ENCODE measurements around the gene POLR3A.
"Not testable (repeated sequence)": the region's sequence is repeated elsewhere in the genome, so short reads cannot be mapped to it uniquely, and the experiment has no call there.

POLR3A gene

GRCh38 chr10:78015546-78015945 lies 13.8 kb downstream of the POLR3A start:
- DNase-seq, result no peak

GRCh38 chr10:78013564-78013963 lies 15.8 kb downstream of the POLR3A start:
- no peak for DNase-seq

DNA sequence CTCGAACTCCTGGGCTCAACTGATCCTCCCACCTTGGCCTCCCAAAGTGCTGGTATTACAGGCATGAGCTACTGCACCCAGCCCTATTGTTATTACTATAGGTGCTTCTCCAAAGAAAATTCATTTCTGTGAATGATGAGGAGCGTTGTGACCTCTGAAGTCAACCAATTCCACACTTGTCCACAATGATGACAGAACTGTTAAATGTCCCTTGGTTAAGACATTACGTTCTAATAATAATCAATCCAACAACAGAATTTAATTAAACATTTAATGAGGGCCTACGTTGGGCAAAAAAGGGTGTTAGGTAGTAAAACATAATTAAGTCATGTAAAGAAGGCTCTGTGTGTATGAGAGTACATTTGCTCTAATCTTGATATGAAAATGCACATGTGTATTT lies 18.2 kb downstream of the POLR3A start:
- no peak for DNase-seq

- no peak for DNase-seq
These were observed 19.0 kb downstream of the POLR3A start for GRCh38 chr10:78010278-78010677.

DNA sequence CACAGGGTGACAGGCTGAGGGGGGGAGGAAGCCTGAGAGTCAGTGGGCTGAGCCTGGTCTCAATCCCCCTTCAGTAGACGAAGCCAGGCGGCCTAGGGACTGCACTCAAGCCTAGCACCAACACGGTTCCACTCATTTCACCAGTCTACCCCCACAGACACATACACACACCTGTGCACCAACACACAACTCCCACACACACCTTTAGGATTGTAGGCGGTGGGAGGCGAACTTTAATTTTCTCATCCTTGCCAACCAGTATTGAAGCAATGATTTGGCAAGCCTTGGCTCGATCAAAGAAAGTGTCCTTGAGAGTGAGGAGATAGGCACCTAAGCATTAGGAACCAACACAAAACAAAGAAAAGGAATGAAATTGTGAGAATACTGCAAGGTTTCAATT lies 19.7 kb downstream of the POLR3A start:
- no peak for DNase-seq

GRCh38 chr10:78007172-78007571 lies 22.1 kb downstream of the POLR3A start:
- no peak for DNase-seq

GRCh38 chr10:78004215-78005026 lies 24.9 kb downstream of the POLR3A start:
- DNase-seq, result no peak

DNA sequence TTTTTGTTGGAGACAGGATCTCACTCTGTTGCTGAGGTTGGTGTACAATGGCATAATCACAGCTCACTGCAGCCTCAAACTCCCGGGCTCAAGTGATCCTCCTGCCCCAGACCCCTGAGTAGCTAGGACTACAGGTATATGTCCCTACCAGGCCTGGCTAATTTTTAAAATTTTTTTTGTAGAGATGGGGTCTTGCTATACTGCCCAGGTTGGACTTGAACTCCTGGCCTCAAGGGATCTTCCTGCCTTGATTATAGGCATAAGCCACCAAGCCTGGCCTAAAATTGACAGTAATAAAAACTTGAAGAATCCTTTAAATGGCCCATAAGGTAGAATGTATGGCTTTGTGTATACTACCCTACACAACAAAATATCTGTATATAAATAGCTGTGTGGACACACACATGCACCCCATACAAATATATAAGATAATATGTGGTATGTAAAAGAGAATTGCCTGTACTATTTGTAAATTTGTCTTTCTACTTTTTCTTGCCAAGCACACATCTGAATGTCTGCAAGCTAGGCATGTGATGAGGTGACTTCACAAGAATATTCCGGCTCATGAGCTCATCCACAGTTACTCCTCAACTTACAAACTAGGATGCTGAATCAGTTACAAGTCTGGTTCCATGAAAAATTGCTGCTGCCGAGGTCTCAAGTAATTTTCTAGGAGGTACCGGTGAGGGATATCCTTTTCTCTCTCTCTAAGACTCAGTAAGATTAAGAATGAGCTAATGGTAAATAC lies 26.6 kb downstream of the POLR3A start:
- no peak for DNase-seq

DNA sequence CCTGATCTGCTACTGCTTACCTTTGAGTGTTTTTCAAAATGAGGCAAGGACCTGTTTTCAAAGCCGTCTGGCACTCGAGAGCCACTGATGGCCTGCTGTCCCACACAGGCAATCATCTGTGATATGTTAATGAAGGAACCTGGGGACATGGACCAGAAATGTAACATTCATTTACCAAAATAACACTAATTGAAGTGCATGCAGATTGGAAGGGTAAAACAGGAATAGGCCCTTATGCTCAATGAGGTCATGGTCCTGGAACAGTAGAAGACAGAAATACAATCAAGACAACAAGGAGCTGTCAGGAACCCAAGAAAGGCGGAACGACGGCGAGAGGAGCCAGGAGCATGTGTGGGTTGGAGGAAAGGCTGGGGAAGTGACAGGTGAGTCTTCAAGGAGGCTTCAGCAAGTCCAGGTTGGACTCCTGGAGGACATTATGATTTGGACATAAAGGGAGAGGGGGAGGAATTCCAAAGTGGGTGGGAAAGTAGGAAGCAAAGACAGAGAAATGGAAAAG lies 28.3 kb downstream of the POLR3A start:
- no peak for DNase-seq

GRCh38 chr10:78000206-78000605 lies 29.1 kb downstream of the POLR3A start:
- no peak for DNase-seq

DNA sequence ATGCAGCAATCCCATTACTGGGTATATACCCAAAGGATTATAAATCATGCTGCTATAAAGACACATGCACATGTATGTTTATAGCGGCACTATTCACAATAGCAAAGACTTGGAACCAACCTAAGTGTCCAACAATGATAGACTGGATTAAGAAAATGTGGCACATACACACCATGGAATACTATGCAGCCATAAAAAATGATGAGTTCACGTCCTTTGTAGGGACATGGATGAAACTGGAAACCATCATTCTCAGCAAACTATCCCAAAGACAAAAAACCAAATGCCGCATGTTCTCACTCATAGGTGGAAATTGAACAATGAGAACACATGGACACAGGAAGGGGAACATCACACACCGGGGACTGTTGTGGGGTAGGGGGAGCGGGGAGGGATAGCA lies 30.5 kb downstream of the POLR3A start:
- DNase-seq, result not testable (repeated sequence)

DNA sequence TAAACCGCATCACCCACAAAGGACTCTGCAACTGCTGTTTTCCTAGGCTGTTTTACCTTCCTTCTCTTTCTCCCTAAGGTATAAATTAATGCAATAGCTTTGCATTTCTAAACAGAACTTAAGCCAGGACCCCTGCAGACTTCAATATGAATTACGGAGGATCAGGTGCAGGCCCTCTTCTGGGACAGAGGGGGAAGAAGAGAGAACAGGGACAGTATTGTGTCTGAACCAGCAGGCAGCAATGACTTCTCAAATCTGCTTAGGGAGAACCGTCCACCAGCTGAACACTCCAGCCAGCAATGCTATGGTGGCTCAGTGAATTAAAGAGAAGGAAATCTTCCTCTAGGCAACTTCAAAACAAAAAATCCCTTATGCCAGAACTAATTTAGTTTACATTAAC lies 35.7 kb downstream of the POLR3A start:
- no peak for DNase-seq

DNA sequence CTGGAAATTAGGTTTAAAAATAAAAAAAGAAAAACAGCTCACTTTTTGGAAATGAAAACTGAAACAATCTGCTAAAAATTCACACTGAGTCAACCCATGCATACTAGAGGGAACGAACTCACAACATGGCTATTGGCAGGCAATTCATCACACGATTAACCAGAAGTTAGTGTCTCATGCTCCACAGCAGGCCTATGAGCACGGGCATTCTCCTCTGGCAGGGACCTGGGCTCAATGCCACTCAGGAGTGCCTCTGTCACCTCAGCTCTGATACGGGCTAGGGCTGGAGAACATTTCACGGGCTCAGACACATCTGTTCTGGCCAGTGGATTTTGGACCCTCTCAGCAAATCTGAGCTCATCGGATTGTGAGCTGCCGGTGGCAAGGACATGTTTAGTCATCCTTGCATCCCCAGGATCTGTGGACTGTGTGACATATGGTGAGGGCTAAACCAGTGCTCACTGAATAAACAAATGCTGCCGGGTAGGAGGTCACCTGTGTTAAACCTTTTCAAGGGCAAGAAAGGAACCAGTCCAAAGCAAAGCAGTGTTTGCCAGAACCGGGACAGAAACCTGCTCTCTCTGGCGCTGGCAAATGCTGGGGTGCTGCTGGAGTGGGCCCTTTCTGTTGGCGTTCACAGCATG lies 40.1 kb downstream of the POLR3A start:
- DNase-seq, result no peak

DNA sequence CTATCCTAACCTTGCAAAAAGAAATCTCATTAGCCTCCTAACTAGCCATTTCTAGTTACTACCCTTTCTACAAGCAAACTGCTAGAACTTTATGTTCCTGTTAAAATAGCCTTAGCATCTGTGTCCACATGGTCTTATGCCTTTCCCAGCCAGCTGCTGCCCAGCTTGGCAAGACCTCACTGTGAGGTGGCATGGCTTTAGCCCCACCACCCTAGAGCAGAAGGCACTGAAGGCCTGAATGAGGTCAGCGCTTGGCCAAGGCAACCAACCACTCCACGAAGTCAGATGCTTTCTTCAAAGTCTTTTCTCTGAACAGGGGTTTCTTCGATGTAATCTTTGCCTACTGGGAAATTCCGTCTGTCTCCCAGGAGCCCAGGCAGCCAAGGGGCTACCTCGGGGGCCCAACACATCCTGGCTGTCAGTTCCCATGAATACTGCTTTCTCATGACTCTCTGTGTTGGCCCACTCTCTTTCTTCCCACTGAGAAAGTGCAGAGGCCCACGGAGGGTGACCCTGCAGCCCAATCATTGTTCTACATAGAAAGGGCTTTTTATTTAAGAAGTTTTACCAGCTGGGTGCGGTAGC lies 41.6 kb downstream of the POLR3A start:
- no peak for DNase-seq

DNA sequence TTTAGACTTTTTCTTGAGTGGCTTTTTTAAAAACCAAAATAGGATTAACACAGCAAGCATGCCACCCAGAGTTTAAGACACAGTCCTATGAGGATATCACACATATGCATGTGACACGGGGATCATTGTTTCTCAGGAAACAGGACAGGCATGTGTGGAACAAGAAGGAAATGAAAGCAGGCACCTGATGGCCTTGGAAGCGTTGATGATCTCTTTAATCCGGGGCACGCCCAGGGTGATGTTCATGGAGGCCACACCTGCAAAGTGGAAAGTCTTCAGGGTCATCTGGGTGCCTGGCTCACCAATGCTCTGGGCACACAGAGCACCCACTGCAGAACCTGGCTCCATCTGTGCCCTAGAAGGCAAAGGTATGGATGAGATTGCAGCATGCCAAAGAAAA lies 44.3 kb downstream of the POLR3A start:
- DNase-seq, result no peak

DNA sequence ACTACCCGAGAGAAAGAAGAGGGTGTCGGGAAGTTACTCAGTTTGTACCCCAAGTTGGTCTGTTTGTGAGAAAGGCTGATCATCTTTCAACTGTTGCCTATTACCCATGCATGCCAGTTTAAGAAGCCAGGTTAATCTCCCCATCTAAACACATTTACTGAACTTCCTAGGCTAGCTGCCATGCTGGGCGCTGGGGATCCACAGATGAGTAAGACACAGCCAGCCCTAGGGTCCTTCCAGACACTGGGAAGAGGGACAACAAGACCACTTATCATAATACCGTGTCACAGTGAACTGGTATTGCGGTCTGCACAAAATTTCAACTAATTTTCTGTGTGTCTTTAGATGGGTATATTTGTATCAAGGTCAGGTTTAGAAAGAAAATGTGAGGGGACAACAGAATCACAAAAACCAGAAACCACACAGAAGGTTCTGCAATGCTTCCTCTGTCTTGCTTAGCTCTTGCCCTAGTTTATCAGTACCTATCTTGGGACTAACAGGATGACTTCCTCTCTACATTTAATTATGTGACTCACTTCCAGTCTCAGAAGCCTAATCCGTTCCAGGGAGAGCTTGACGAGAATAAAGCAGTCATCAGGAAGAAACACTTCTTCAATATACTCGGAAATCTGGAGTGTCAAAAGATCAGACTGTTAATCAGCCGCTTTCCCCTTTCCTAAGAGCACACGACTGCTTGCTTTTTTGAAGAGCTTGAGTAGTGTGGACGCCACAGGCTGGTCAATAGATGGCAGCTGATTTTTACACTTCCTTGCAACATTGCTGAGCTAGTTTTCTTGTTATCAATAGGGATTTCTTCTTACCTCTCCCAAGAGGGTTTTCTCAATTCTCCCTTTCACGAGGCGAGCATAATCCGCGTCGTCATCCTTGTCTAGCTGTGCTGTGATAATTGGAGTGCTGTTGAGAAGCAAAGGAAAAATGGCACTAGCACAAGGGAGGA lies 45.7 kb downstream of the POLR3A start:
- no peak for DNase-seq

DNA sequence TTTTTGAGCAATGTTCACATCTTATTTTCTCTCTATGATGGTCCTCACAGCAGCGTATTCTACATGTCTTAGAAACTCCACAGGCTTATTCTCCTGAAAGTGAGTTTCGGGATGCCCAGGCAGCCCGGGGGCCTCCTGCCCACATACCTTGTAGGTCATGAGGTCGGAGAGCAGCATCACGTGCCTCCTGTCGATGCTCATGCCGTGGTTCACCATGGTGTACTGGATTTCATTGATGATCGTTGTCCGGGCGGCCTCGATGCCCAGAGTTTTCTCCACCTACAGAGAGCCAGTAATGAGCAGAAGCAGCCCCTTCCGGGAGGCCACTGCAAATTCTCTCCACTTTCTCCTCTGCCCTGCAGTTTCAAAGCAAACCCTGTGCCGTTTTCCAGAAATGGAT lies 48.0 kb downstream of the POLR3A start:
- no peak for DNase-seq

DNA sequence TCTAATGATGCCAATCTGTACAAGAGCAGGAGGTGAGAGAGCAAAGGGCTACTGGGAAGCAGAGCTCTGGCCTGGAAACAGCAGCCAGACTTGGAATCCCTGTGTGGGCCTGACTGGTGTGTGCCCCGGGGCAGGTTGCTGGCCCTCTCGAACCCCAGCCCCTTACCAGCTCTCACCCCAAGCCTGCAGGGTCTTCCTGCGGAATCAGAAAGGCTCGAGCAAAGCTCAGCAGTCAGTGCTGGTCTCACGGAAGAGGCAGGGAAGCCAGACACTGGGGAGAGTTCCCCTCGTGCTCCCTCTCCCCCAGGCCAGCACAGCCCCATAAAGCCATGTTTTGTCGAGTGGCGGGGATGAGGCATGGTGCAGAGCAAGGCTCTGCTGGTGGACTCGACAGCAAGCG lies 50.1 kb downstream of the POLR3A start:
- no peak for DNase-seq

DNA sequence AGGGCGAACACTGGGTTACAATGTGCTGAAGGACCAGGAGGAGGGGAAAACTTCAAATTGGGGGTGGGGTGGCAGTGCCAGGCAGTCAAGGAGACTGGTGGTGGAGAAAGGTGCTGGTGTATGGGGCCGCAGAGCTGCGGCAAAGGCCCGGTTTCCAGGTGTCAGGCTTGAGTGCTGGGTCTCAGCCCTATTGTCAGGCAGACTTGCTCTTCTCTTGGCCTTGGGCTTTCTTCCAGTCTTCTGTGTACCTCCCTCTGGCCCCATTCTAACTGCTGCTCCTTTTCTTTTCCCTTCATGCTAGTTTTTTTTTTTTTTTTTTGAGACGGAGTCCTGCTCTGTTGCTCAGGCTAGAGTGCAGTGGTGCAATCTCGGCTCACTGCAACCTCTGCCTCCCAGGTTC lies 51.0 kb downstream of the POLR3A start:
- no peak for DNase-seq

GRCh38 chr10:77977934-77978333 lies 51.4 kb downstream of the POLR3A start:
- DNase-seq, result no peak

GRCh38 chr10:77977016-77977415 lies 52.3 kb downstream of the POLR3A start:
- no peak for DNase-seq

DNA sequence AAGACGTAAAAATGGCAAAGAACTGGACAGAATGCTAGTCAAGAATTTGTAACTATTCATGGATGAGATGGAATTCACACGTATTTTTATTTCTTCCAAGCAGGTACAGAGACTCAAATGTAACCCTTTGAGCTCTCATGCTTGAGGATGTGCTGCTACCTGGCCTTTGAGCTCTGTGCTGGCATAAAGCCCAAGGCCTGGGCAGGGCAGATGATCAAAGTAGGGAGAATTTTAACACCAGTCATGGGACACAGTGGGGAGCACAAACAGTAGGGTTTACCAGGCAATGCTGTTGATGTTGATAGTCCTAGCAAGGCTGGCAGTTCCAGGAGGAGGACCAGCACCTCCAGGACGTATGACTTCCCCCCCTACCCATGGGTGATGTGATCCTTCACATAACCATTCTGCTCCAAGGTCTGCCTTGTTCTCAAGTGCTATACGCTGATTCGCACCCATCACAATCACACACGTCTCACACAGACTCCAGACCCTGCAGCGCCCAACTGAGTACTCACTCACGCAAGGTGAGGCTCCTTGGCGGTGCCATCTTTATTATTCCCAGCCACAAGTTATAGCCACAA lies 54.1 kb downstream of the POLR3A start:
- no peak for DNase-seq
